GM23338 (cell line): ENCODE data around the gene MRPS7. TPM values are rescaled to one million over a fixed set of nuclear protein-coding genes. Genes with fewer than 3 reads are reported as not detected.

Experiments
- polyA plus RNA-seq: library from polyadenylated mRNA; unstranded; fragments of >200 nt; fragmentation: Nextera tagmentation; extraction: Ambion mirVana; gene quantifications from 2 replicates; pipeline ENCODE4 v1.2.1, GENCODE V29; 2016
- total RNA-seq: library from RNA; depleted of rRNA; stranded (reverse); fragments of >200 nt; shearing (Covaris generic); gene quantifications from 2 replicates; pipeline ENCODE4 v1.2.3, GENCODE V29; 2014; rRNA removed

Gene MRPS7
- total and polyA plus RNA-seq, 2 experiments from 2014 or later: 60.6 to 114 TPM

Other genes starting within 250 kb of the MRPS7 start
- gene MRPL58, start 249.2 kb upstream of the MRPS7 start, total RNA-seq: 38.0 and 48.5 TPM in 2 replicates
- 66.7 and 68.0 TPM in 2 replicates for gene MRPL58, start 249.2 kb upstream of the MRPS7 start, polyA plus RNA-seq
- 240 and 244 TPM in 2 replicates for gene ATP5PD, start 214.9 kb upstream of the MRPS7 start, total RNA-seq
- gene ATP5PD, start 214.9 kb upstream of the MRPS7 start, polyA plus RNA-seq: 1,144 and 1,234 TPM in 2 replicates
- gene KCTD2, start 214.7 kb upstream of the MRPS7 start, total RNA-seq: 24.3 and 30.0 TPM in 2 replicates
- gene KCTD2, start 214.7 kb upstream of the MRPS7 start, polyA plus RNA-seq: 7.4 and 8.1 TPM in 2 replicates
- 30.1 and 40.0 TPM in 2 replicates for gene SLC16A5, start 173.9 kb upstream of the MRPS7 start, total RNA-seq
- gene SLC16A5, start 173.9 kb upstream of the MRPS7 start, polyA plus RNA-seq: 5.0 and 7.3 TPM in 2 replicates
- gene ARMC7, start 151.9 kb upstream of the MRPS7 start, total RNA-seq: 4.5 and 5.6 TPM in 2 replicates
- 6.3 and 8.4 TPM in 2 replicates for gene ARMC7, start 151.9 kb upstream of the MRPS7 start, polyA plus RNA-seq
- 91.7 and 122 TPM in 2 replicates for gene NT5C, start 130.1 kb upstream of the MRPS7 start, total RNA-seq
- gene NT5C, start 130.1 kb upstream of the MRPS7 start, polyA plus RNA-seq: 120 and 134 TPM in 2 replicates
- 249 and 278 TPM in 2 replicates for gene JPT1, start 107.4 kb upstream of the MRPS7 start, total RNA-seq
- 903 and 929 TPM in 2 replicates for gene JPT1, start 107.4 kb upstream of the MRPS7 start, polyA plus RNA-seq
- 133 and 139 TPM in 2 replicates for gene SUMO2, start 78.9 kb upstream of the MRPS7 start, total RNA-seq
- 784 and 890 TPM in 2 replicates for gene SUMO2, start 78.9 kb upstream of the MRPS7 start, polyA plus RNA-seq
- gene NUP85, start 56.2 kb upstream of the MRPS7 start, total RNA-seq: 57.2 and 59.4 TPM in 2 replicates
- gene NUP85, start 56.2 kb upstream of the MRPS7 start, polyA plus RNA-seq: 114 and 116 TPM in 2 replicates
- gene GGA3, start 273 bp upstream of the MRPS7 start, total RNA-seq: 29.4 and 54.3 TPM in 2 replicates
- 20.8 and 22.5 TPM in 2 replicates for gene GGA3, start 273 bp upstream of the MRPS7 start, polyA plus RNA-seq
- 15.5 and 15.9 TPM in 2 replicates for gene MIF4GD, start 9.4 kb downstream of the MRPS7 start, total RNA-seq
- 9.4 and 11.3 TPM in 2 replicates for gene MIF4GD, start 9.4 kb downstream of the MRPS7 start, polyA plus RNA-seq
- 16.3 and 22.4 TPM in 2 replicates for gene SLC25A19, start 27.6 kb downstream of the MRPS7 start, total RNA-seq
- gene SLC25A19, start 27.6 kb downstream of the MRPS7 start, polyA plus RNA-seq: 17.9 and 19.4 TPM in 2 replicates
- 112 and 121 TPM in 2 replicates for gene GRB2, start 143.8 kb downstream of the MRPS7 start, total RNA-seq
- gene GRB2, start 143.8 kb downstream of the MRPS7 start, polyA plus RNA-seq: 89.0 and 99.9 TPM in 2 replicates
- 36.6 and 66.0 TPM in 2 replicates for gene TMEM94, start 194.8 kb downstream of the MRPS7 start, total RNA-seq
- gene TMEM94, start 194.8 kb downstream of the MRPS7 start, polyA plus RNA-seq: 21.9 and 24.0 TPM in 2 replicates